Kidney capillary endothelial cell (primary cell): ENCODE data around the gene SH3YL1.
"Not testable (repeated sequence)": the region's sequence is repeated elsewhere in the genome, so short reads cannot be mapped to it uniquely, and the experiment has no call there.

Source experiments
- DNase-seq: peaks from one replicate; pipeline ENCODE4 v3.0.0-alpha.2; 2018; ENCODE audit warnings: low spot score

The SH3YL1 gene

DNA sequence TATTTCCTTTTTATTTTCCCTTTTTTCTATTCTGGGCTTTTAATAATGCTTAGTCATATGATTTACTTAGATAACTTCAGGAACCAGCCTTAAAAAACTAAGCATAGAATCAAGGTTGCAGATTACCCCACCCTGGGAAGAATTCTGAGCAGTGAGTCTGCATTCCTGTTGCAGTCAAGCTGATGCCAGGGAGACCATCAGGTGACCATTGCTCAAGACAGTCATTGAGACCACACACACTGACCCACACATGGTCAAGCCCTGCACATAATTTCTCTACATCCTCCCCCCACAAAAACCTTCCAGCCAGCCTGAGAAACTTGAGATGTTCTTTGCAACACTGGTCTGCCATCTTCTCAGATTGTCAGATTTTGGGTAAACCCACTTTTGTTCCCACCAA, 83.9 kb downstream of the SH3YL1 start:
- DNase-seq, result no peak

DNA sequence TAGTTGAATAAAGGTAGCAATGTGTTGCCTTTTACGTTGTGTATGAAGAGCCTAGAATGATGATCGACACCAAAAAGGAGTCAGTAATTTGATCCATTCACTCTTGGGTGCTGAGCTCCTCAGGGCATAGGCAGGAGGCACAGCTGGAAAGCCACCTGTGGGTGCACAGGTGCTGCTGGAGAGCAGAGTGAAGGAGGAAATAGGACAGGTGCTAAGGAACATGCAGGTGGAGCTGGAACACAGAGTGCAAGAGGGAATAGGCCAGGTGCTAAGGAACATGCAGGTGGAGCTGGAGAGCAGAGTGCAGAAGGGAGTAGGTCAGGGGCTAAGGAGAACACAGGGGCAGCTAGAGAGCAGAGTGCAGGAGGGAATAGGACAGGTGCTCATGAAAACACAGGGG, 86.1 kb downstream of the SH3YL1 start:
- DNase-seq, result no peak

DNA sequence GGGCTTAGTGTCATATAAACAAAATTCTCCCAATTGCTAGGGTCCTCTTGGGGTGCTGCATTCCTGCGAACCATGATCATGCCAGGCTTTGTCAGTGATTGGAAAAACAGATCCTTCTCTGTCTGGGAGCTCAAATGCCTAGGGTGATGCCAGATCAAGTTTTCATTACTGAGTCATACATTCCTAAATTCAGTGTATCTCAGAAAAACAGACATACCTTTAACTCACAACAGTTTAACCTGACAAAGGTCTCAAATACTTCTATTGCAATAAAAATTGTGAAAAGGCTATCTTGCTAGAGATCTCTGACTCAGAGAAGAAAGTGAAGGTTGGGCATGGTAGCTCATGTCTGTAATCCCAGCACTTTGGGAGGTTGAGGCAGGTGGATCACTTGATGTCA, 86.9 kb downstream of the SH3YL1 start:
- no peak for DNase-seq

DNA sequence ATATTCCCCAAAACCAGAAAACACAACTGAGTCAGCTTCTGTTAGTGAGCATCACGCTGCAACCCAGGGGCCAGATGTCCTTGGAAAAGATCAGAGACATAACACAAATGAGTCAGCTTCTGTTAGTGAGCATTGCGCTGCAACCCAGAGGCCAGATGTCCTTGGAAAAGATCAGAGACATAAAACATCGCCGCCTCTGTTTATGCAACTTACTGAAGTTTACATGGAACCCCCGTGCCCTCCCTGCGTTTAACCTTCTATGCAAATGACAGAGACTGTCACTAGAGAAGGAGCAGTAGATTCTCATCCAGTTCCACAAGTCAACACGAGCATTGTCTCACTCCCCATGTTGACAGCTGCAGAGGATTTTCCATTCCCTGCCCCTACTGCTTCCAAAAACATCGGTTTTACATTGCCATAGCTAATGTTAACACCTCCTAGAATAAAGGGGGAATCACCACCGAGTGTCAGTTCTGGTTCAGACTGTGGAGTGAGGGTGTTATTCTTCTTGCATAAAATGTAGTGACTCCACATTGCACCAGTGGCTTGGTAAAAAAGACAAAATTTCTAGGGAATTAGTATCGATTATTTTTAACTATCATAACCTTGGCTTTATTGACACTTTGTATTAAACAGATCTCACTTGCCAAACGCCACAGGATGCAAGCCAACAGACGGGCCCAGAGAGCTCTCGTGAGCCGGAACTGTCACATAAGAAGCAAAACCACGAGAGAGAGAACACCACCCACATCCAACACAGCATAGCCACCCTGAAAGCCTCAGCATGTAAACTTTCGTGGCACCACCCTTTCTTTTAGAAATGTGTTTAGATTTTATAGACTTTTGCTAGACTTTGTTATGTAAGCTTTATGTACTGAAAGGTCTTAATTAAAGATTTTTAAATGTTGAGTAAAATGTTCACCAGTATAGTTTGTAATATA, 87.7 kb downstream of the SH3YL1 start:
- DNase-seq, result no peak

DNA sequence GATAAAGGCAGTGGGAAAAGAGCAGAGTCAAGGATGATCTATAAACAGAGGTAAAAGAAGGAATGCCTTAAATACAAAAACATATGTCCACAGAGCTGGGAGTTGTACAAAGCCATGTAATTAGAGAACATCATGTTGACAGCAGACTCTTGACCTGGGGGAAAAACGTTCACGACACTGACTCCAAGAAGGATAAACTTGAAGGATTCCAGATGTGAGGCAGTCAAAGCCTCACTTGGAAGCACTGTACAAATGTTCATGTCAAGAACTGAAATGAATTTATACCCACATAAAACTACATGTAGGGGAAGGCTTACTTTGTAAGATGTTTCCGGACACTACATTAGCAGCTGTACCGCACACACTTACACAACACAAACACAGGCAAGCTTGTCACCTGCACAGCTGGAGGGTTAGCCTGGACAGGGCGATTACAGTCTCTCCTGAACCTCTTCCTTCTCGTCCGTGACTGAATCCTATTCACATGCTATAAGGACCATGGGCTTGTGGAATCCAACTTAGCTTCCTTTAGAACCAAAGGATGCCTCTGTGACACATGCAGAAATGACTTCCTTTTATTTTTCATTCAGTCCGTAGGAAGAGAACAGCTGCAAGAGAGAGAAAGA, 88.6 kb downstream of the SH3YL1 start:
- DNase-seq, result no peak

DNA sequence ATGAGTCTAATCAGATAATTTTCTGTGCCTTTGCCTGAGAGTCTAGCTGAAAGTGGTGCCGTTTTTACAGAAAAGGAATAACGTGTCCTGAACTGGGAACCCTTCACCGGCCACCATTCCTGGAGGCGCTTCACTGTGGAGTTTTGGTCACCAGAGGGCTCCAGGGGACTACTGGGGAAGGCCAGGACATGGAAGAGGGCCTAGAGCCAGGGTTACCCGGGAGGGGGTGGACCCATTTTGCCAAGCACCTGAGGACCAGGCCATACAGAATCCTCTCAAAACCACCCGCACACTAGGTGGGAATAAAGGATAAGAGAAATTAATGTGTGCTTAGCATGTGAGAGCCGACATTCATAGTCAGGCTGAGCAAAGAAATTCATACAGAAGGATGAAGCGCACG, 91.7 kb downstream of the SH3YL1 start:
- DNase-seq, result not testable (repeated sequence)

DNA sequence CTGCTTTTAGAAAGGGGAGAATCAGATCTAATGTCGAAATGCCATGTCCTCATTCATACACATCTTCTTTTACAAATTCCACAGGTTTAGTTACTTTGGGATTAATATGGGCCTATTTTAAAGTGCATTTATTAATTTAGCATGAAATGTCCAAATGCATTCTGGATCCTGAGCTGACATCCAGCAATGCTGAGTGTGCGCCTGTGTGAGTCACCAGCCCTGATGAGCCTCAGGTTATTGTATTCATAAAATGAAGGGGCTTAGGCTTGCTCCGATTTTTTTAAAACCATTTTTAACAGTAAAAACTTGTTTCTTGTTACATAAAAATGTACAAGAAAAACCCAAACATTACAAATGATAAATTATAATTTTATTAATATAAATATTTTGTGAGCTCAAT, 94.1 kb downstream of the SH3YL1 start:
- DNase-seq, result no peak
